HG03097 (cell line): ENCODE data around the gene NAA20.

ENCODE experiments used
- ATAC-seq: cut with Tn5 transposase; IDR thresholded peaks from one replicate; pipeline ENCODE4 v1.9.1; 2021; ENCODE audit not compliant: unreplicated experiment, low FRiP score

Gene NAA20

DNA sequence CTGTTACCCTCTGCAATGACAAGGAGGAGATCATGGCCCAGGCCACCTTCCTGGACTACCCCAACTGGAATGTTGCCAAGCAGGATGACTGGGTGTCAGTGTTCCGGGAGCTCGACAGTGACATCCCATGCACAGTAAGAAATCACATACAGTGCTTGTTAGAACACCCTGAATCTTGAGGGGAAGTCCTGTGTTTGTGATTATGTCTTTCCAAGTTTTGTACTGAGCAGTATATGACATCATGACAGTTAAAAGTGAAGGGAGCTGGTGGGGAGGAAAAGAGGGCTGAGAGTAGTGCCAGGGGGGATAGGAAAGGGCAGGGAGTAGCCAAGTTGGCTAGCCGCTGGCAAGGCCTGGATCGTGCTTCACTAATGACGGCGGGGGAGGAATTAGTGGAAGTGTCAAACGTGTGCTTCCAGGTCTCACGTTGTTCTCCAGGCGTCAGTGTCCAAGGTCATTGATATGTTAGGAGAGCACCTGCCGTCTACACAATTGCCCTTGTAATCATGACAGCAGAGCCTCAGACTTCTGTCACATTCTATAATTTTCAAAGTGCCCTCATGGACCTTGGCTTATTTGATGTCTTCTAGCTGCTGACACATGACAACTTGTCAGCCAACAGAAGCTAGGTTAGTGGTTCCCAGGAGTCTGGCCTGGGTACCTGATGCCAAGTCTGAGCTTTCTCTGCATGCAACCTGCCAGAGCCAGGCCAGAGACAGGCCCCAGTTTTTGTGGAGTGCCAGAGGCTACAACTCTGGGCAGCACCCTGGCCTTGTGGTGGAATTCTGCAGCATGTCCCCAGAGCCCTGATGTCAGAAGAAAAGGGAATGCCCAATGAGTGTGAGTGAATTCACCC, 53.9 kb downstream of the NAA20 start:
- ATAC-seq = no peak

- no peak for ATAC-seq
Observed at GRCh38 chr20:20073801-20074371, 56.7 kb downstream of the NAA20 start.

GRCh38 chr20:20075032-20075431, 57.9 kb downstream of the NAA20 start:
- ATAC-seq = no peak

- ATAC-seq = no peak
Observed at GRCh38 chr20:20076297-20077065, 59.3 kb downstream of the NAA20 start.

DNA sequence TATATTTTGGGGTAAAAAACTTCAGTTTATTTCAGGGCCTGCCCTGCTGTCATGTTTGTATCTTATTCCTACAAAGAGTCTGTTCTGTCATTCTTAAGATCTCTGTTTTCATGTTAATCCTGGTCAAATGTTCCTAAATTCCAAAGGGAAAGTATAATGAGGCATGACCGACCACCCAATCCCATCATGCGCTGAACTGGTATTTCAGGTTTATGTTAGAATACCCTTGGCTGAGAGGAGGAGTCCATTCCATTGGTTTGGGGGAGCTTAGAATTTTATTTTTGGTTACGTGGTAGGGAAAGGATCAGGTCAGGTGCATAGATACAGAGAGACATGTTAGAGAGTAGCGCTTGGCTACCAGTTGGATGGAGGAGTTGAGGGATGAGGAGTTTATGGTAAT, 60.9 kb downstream of the NAA20 start:
- no peak for ATAC-seq

DNA sequence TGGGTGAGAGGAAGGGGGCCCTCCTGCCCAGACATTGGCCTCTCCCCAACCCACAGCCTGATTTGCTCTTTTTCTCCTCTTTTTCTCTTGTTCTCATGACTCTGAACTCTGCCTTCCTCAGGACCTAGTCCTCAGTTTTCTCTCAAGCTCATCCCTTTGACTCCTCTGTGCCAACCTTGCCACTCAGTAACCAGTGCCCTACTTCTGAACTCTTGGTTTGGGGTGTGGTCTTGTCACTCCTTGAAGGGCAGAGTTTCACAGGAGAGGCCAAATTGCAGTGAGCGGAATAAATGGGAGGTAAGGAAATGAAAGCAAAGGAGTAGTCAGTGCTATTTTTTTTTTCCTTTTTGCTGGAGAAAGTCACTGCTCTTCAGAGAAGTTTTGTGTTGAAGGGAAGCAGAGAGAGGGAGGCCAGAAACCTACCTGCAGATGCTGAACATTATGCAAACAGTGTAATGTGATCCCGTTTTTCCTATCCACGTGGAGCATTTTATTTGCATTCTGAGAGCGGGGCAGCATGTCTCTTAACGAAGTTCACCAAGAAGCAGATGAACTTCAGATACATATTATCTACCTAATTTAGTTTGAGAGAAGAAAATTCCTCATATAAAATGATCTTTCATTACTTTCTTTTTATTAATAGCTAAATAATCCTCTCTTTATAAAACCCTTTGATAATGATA, 62.1 kb downstream of the NAA20 start:
- no peak for ATAC-seq
